GM10847 (cell line): ENCODE measurements around the gene TMCO2.

Source experiments
- POLR2A ChIP-seq: IDR thresholded peaks from 2 replicates; pipeline ENCODE4 v1.6.1; 2011; ENCODE audit not compliant: insufficient read length; ENCODE audit errors: extremely low read depth

The TMCO2 gene

GRCh38 chr1:40247655-40248054, at the start of gene TMCO2:
Gene TMCO2, plus strand, starts transcription at chr1:40247937. Its CDS starts 57 bp downstream, at chr1:40247994.
- TF ChIP-seq POLR2A: no peak

GRCh38 chr1:40199126-40199525, 48.6 kb upstream of the TMCO2 start:
- no peak for TF ChIP-seq POLR2A

DNA sequence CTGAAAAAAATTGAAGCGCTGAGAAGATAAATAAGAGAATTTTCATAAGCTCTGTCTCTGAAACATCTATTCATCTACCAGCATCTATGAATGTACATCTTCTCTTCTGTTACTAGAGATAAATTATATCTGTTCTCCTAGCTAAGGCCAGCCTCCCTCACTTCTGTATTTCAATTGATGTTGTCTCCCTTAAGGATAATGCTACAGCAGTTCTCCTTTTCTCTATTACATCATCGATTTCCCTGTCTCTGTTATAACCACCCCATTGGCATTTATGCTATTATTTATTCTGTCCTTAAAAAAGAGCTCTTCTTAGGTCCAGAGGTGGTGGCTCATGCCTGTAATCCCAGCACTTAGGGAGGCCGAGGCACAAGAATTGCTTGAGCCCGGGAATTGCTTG, 42.9 kb upstream of the TMCO2 start:
- no peak for TF ChIP-seq POLR2A

GRCh38 chr1:40210511-40211204, 37.1 kb upstream of the TMCO2 start:
- no peak for TF ChIP-seq POLR2A

DNA sequence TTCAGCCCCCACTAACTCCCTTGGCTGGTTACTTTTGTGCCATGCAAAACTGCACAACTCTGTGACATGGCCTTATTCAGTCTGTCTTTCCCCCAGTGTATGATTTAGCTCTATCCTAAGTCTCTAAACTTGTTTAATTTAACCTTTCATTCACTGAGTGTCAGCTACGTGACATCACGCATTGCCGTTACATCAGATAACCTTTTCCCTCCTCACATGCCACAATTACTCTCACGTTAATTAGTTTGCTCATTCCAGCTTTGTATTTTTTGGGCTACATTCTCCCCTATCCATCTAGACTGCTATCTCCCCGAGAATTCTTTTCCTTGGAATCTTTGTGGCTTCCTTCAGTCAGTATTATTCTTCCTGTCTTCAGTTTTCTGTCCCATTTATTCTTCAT, 29.4 kb upstream of the TMCO2 start:
- no peak for TF ChIP-seq POLR2A

GRCh38 chr1:40221977-40222772, 25.6 kb upstream of the TMCO2 start:
- TF ChIP-seq POLR2A: no peak

GRCh38 chr1:40224040-40224439, 23.7 kb upstream of the TMCO2 start:
- TF ChIP-seq POLR2A: no peak

- no peak for TF ChIP-seq POLR2A
These were observed 21.5 kb upstream of the TMCO2 start for GRCh38 chr1:40226192-40226591.

- TF ChIP-seq POLR2A: no peak
These were observed 15.3 kb upstream of the TMCO2 start for GRCh38 chr1:40232444-40232843.

GRCh38 chr1:40239626-40240025, 8.1 kb upstream of the TMCO2 start:
- TF ChIP-seq POLR2A: no peak

DNA sequence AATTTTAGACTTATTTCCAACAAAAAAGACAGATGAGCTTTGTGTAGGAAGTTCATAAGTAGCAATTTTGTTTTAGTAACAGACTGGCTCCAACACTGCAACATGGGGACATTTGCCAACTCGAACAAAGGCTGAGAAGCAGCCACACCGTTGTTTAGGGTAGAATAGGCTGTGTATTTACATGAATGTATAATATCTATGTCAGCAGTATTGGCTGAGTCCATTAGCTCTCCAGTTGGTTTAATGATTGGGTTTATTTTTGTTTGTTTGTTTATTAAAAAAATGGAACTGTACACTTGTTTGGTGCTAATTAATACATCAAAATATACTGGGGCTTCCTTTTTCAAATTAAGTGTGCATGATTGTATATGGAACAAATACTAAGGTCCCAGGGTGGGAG, 7.3 kb upstream of the TMCO2 start:
- TF ChIP-seq POLR2A: no peak

DNA sequence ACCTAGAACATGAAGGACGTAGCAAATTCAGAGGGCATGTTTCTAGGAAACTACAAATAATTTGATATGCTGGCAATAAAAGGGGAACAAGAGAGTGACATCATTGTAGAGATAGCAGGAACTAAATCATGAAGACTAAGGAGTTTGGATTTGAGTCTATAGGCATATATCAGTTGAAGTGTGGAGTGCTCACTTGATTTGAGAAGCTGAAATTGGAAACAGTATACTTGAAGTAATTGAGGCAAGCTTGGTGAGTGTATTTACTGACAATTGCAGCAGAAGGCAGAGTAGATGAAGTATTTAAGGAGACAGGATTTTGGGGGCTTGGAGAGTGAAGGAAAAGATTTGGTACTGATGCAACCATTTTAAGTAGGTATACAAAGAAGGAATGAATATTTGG, 6.4 kb upstream of the TMCO2 start:
- TF ChIP-seq POLR2A: no peak

DNA sequence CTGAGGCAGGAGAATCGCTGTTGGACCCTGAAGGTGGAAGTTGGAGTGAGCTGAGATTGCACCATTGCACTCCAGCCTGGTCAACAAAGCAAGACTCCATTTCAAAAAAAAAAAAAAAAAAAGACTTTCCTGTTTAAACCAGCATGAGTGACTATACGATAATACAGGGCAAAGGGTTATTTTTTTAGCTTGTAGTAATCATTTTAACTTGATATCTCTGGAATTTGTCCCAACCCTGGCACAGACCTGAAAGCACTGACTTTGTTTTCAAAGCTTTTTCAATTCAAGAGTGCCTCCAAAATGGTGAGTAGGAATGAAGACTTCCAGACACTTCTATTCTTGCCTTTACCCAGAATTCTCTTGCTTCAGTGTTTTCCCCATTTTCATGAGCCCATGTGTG, 4.4 kb upstream of the TMCO2 start:
- TF ChIP-seq POLR2A: no peak

DNA sequence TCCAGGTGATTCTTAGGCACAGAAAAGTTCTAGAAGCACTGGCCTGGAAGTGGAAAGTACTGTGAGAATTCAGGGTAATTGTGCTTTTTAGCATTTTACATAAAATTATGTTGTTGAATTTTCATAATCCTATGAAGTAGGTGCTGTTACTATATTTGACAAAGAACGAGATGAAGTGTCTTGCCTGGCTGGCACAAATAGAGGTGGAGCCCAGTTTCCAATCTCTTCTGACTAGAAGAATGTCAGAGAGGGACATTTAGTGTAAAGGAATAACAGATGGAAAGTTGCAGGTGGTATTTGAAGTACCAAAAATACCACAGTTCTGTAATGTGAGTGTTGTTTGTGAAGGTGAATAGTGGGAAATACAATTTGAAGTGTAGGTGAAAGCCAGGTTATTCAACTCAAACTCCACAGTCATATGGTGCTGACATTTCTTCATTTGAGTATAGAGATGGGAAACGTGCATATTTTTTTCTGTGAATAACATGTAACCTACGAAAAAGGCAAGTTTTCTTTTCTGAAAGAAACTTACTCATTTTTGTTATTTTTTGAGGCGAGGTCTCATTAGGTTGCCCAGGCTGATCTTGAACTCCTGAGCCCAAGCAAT, 3.5 kb upstream of the TMCO2 start:
- no peak for TF ChIP-seq POLR2A

DNA sequence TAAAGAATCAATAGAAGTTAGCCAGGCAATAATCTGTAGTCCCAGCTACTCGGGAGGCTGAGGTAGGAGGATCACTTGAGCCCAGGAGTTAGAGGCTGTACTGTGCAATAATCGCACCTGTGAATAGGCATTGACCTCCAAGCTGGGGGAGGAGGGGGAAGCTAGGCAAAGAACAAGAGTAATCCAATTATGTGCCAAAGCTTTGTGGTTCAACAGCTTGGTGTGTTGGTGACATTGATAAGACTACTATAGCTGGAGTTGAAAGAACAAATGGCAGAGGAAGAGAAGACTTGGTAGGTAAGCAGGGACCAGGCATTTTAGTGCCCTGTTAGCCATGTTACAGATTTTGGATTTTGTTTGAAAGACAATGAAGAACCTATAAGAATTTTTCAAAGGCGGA, 2.1 kb upstream of the TMCO2 start:
- no peak for TF ChIP-seq POLR2A

DNA sequence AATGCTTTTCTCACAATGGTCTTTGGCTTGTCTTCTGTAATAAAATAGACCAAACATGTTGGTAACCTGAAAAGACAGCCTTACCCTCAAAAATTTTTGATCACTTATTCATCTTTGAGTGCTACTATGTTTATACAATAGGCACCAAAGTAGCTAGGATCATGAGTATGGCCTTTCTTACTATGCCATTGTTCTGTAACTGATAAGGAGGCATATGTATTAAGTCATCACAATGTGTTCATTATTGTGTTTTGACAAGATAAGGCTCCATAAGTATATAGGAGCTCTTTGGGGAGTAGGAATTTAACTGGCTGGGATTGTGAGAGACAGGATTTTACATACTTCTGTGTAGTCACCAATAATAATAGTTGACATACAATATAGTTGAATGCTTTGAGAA, 675 bp downstream of the TMCO2 start:
- TF ChIP-seq POLR2A: no peak
